AG04450 (cell line): Measurements from ENCODE around the gene KIF5C. TPM values are rescaled to one million over a fixed set of nuclear protein-coding genes. Genes with fewer than 3 reads are reported as not detected.

Experiments used
- CTCF ChIA-PET: fragments of 300-600, 350-600 bp; formaldehyde crosslinking; extraction: SDS; loops from one replicate; lab custom pipeline; 2022; ENCODE audit warnings: antibody characterized with exemption, inconsistent platforms; lab: Charles Lee
- POLR2A ChIA-PET: fragments of 350-600 bp; formaldehyde crosslinking; extraction: SDS; loops from one replicate; lab custom pipeline; 2021; ENCODE audit warnings: antibody characterized with exemption, inconsistent platforms; lab: Yijun Ruan, JAX
- DNase-seq: peaks from one replicate; pipeline ENCODE4 v3.0.0-alpha.2; 2011; ENCODE audit warnings: low read depth, low spot score
- H3K27ac ChIP-seq: one replicate; pipeline ENCODE4 v1.5.1; 2012; ENCODE audit warnings: low read depth, low read length, control low read depth
- H3K27me3 ChIP-seq: one replicate; pipeline ENCODE4 v1.6.0; 2012; ENCODE audit warnings: low read length; ENCODE audit not compliant: control insufficient read depth, insufficient read depth
- H3K4me3 ChIP-seq: 2 replicates; pipeline ENCODE4 v1.5.1; 2011; ENCODE audit warnings: mild to moderate bottlenecking, low read depth, low read length, control low read depth
- H3K9me3 ChIP-seq: 2 replicates; pipeline ENCODE4 v1.5.1; 2012; ENCODE audit warnings: low read length; ENCODE audit not compliant: control insufficient read depth, insufficient read depth
- CTCF ChIP-seq: IDR thresholded peaks from 2 replicates; pipeline ENCODE4 v1.5.1; 2011; ENCODE audit warnings: low read depth, low read length, control low read depth, inconsistent platforms
- polyA plus RNA-seq: library from polyadenylated mRNA; depleted of rRNA; stranded (reverse); fragments of >200 nt; gene quantifications from 2 replicates; pipeline ENCODE4 v1.2.3, GENCODE V29; 2011

Gene KIF5C
- polyA plus RNA-seq, 1 experiment, result 0.12 TPM

DNA sequence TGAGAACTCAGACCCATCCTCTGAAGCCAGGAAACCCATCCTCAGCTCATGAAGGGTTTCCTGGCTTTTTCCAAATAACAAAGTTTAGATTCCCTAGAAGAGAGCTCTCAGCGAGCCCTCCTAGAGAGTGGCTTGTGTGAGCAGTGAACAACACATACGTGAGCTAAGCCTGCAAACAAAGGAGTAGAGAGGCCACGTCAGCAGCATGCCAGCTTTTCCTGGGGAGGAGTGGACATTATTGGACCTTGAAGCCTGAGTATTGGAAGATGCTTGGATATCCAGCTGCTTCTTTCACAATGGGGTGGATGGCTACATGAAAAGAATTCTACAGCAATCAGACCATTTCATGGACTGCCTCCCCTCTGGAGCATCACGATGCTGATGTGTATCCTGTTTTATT is 21.1 kb downstream of the KIF5C start:
- POLR2A ChIA-PET, result no interaction called here

GRCh38 chr2:148899638-148900318 is 24.8 kb downstream of the KIF5C start:
- CTCF ChIA-PET, result no interaction called here
- Histone ChIP-seq H3K27me3 (peaks cover 8% of the 10 kb centered on the region), H3K27ac (no peak overlapping the region), H3K4me3 (no peak overlapping the region), H3K9me3 (no peaks in the 10 kb centered on the region)
- no peak for TF ChIP-seq CTCF
- no peak for DNase-seq
- POLR2A ChIA-PET, result no interaction called here

More for the DNA sequence above, 21.1 kb downstream of the KIF5C start:
- no peaks in the 10 kb centered on the region for H3K9me3 ChIP-seq
- no peak overlapping the region for H3K4me3 ChIP-seq
- CTCF ChIA-PET, result no interaction called here
- no peak for DNase-seq
- TF ChIP-seq CTCF, result no peak
- no peak overlapping the region for H3K27ac ChIP-seq
- H3K27me3 ChIP-seq, result no peaks in the 10 kb centered on the region

DNA sequence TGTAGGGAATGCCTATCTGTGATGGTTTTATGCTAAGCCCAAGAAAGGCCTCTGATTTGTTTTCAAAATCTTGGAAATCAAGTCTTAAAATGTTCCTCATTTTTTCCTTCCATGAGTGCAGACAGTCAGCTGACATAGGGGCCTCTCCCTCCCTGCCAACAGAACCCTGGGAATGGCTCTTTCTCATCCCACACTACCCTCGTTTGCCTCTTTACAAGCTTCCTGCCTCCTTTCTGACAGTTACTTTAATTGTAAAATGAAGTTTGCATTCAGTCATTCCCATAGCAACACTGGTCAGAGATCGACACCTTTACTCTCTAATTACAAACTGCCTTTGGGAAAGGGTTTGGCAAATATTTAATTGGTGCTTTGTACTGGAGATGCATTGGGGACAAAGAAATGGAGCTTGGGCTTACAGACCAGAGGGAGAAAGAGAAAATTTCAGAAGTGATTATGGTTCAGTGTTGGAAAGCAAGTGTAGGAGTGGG is 25.4 kb downstream of the KIF5C start:
- H3K27ac ChIP-seq, result no peak overlapping the region
- ChIA-PET CTCF (no interaction called here), POLR2A (no interaction called here)
- TF ChIP-seq CTCF, result no peak
- H3K4me3 ChIP-seq, result no peak overlapping the region
- H3K27me3 ChIP-seq, result peaks cover 8% of the 10 kb centered on the region
- H3K9me3 ChIP-seq, result no peaks in the 10 kb centered on the region
- DNase-seq, result no peak

GRCh38 chr2:148901142-148901541 is 26.1 kb downstream of the KIF5C start:
- TF ChIP-seq CTCF, result no peak

GRCh38 chr2:148902798-148903197 is 27.8 kb downstream of the KIF5C start:
- H3K27ac ChIP-seq, result no peak overlapping the region
- H3K9me3 ChIP-seq, result no peaks in the 10 kb centered on the region
- CTCF ChIA-PET, result no interaction called here
- peaks cover 8% of the 10 kb centered on the region for H3K27me3 ChIP-seq
- no peak overlapping the region for H3K4me3 ChIP-seq
- POLR2A ChIA-PET, result no interaction called here
- no peak for TF ChIP-seq CTCF
- no peak for DNase-seq

More at GRCh38 chr2:148901142-148901541, 26.1 kb downstream of the KIF5C start:
- Histone ChIP-seq H3K27me3 (peaks cover 8% of the 10 kb centered on the region), H3K27ac (no peak overlapping the region), H3K4me3 (no peak overlapping the region), H3K9me3 (no peaks in the 10 kb centered on the region)
- DNase-seq, result no peak
- ChIA-PET CTCF (no interaction called here), POLR2A (no interaction called here)
